Right lobe of liver (tissue), 4 donors: ENCODE measurements around the gene MAMLD1.

Source experiments
- CTCF ChIP-seq, 4 donors: fragments of 200-600 bp in 3 of 4; fragments of 450-650 bp in 1 of 4; IDR thresholded peaks; one replicate each; pipeline versions ENCODE4 v1.5.1 to v1.8.0; 2016 to 2022; ENCODE audit warnings: antibody characterized with exemption in 4 of 4, mild to moderate bottlenecking in 2 of 4
- POLR2A ChIP-seq: fragments of 450-650 bp; IDR thresholded peaks from one replicate; pipeline ENCODE4 v1.6.1; 2017; ENCODE audit warnings: antibody characterized with exemption, mild to moderate bottlenecking
- donor health status: DM: no; HTN: no; CAD: no.
- donor health status: DM: no; HTN: no; CAD: no.
- donor health status: DM: no; HTN: yes; CAD: no.

DNA sequence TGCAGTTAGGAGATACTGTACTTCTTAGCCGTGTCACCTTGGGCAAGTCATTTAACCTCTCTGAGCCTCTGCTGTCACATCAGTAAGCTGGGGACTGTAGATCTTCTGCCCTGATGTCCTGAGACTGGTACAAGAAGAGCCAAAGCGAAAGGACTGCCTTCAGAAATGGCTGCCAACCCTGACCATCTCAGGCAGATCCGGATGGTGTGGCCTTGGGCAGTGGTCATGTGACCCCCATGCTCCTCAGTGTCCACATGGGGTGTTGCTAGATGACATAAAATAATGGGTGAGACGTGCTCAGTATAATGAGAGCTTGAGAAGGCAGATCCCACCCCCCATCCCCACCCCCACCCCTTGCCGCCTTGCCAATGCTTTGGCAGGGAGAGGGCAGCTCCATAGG is 144.9 kb downstream of the MAMLD1 start:
- no peak for TF ChIP-seq POLR2A
- no peak for TF ChIP-seq CTCF (IDR thresholded peaks at IDR 0.05)
